ENCODE measurements around the gene SHROOM2. TPM values are rescaled to one million over a fixed set of nuclear protein-coding genes. Genes with fewer than 3 reads are reported as not detected.

The SHROOM2 gene
- total and polyA plus RNA-seq, 9 of the 15 experiments (the other 6 are each of a cell fraction or from before 2014, with no cell fraction given), result not detected

DNA sequence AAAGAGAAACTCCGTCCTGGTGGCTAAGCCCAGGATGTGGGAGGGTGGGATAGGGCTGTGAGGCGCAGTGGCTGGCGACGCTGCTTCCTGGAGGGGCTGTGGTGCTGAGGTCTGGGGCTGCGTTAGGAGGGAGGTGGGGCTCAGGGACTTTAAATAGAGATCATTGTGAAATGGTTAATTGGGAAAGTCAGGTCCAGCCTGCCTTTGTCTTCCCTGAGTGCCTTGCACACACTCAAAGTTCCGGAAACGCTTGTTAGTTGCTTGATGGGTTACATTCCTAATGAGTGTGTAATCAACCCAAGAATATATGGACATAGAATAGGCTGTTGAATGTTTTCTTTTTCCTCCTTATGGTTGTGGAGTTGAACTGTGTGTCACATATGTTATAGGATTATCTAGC is 125.3 kb downstream of the SHROOM2 start:
- intact Hi-C loops (cut with micrococcal nuclease), result no loop called here
- H3K4me2 ChIP-seq (ENCODE audit: insufficient read depth, low read length), result no peak overlapping the region
- no peak overlapping the region for H3K9ac ChIP-seq (ENCODE audit: insufficient read depth in 1 of 2, low read depth in 2 of 2, low read length in 2 of 2)

More for the DNA sequence above, 125.3 kb downstream of the SHROOM2 start:
- FAIRE-seq (no peak), DNase-seq (ENCODE audit: extremely low read depth in 1 of 4, low spot score in 3 of 4) (no peak), ATAC-seq (no peak)
- Histone ChIP-seq H3K4me1 (replicated peaks in 1 of 2; ENCODE audit: control insufficient read depth in 2 of 2, insufficient read depth in 2 of 2, low read length in 2 of 2) (no peaks in the 10 kb centered on the region; a peak in 1 of 5 replicates), H3K9me3 (replicated peaks; ENCODE audit: control insufficient read depth, insufficient read depth, low read depth, low read length) (no peaks in the 10 kb centered on the region), H3K4me3 (no peak overlapping the region), H3K79me2 (ENCODE audit: control insufficient read depth, insufficient read depth, low read length) (no peaks in the 10 kb centered on the region), H3K9me1 (ENCODE audit: control insufficient read depth, insufficient read depth, low read length) (no peaks in the 10 kb centered on the region), H3K36me3 (ENCODE audit: control insufficient read depth, insufficient read depth, low read length) (no peaks in the 10 kb centered on the region), H4K20me1 (replicated peaks; ENCODE audit: control insufficient read depth, insufficient read depth, low read length) (no peaks in the 10 kb centered on the region; the same call in 1 of the 2 replicates), H3K27me3 (ENCODE audit: control insufficient read depth in 2 of 2, insufficient read depth in 2 of 2, low read length in 2 of 2) (peaks cover 0 to 20% of the 10 kb centered on the region in 2 experiments; a peak in 3 of 5 replicates), H3K27ac (ENCODE audit: extremely low read depth, low read depth, low read length) (no peak overlapping the region), H2AFZ (ENCODE audit: low read depth, low read length) (no peak overlapping the region)
- in situ Hi-C loops (cut with MboI), result no loop called here
- no peak for TF ChIP-seq GATA2 (CRISPR knock-in tag; IDR thresholded peaks at IDR 0.05)
- no peak for TF ChIP-seq ZNF57 (CRISPR knock-in tag; IDR thresholded peaks at IDR 0.05)
- no peak for TF ChIP-seq PYGO2 (tag; IDR thresholded peaks at IDR 0.05)
- TF ChIP-seq, protein P1, sequence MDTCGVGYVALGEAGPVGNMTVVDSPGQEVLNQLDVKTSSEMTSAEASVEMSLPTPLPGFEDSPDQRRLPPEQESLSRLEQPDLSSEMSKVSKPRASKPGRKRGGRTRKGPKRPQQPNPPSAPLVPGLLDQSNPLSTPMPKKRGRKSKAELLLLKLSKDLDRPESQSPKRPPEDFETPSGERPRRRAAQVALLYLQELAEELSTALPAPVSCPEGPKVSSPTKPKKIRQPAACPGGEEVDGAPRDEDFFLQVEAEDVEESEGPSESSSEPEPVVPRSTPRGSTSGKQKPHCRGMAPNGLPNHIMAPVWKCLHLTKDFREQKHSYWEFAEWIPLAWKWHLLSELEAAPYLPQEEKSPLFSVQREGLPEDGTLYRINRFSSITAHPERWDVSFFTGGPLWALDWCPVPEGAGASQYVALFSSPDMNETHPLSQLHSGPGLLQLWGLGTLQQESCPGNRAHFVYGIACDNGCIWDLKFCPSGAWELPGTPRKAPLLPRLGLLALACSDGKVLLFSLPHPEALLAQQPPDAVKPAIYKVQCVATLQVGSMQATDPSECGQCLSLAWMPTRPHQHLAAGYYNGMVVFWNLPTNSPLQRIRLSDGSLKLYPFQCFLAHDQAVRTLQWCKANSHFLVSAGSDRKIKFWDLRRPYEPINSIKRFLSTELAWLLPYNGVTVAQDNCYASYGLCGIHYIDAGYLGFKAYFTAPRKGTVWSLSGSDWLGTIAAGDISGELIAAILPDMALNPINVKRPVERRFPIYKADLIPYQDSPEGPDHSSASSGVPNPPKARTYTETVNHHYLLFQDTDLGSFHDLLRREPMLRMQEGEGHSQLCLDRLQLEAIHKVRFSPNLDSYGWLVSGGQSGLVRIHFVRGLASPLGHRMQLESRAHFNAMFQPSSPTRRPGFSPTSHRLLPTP (IDR thresholded peaks at IDR 0.05; ENCODE audit: borderline replicate concordance, extremely low read depth, insufficient read length), result no peak
- TF ChIP-seq HNRNPK (IDR thresholded peaks at IDR 0.05; ENCODE audit: low read depth, low read length, poor library complexity, severe bottlenecking), result no peak
- TF ChIP-seq TCF7L2 (IDR thresholded peaks at IDR 0.05; ENCODE audit: low read depth, low read length), result no peak
- no peak for TF ChIP-seq HLTF (IDR thresholded peaks at IDR 0.05)
- TF ChIP-seq ZNF140 (CRISPR knock-in tag; IDR thresholded peaks at IDR 0.05), result no peak
- 0% methylated on average over 7 of the region's 7 CpGs for WGBS (ENCODE audit: insufficient coverage, low coverage, missing lambda C conversion rate)
- POLR2A ChIA-PET, result no interaction called here
- CTCF ChIA-PET (ENCODE audit: low intra/inter-chr PET ratio), result no interaction called here
- no TSS peak for BruUV-seq (replicated peaks)
